ENCODE data around the gene RBM43. TPM values are rescaled to one million over a fixed set of nuclear protein-coding genes. Genes with fewer than 3 reads are reported as not detected.
A peak's percentile ranks its signal among the peaks of the same experiment; 100 is the strongest.

Gene RBM43
- total and polyA plus RNA-seq, 2 of the 4 experiments (the other 2 are of a cell fraction) = 1.6 to 3.6 TPM

DNA sequence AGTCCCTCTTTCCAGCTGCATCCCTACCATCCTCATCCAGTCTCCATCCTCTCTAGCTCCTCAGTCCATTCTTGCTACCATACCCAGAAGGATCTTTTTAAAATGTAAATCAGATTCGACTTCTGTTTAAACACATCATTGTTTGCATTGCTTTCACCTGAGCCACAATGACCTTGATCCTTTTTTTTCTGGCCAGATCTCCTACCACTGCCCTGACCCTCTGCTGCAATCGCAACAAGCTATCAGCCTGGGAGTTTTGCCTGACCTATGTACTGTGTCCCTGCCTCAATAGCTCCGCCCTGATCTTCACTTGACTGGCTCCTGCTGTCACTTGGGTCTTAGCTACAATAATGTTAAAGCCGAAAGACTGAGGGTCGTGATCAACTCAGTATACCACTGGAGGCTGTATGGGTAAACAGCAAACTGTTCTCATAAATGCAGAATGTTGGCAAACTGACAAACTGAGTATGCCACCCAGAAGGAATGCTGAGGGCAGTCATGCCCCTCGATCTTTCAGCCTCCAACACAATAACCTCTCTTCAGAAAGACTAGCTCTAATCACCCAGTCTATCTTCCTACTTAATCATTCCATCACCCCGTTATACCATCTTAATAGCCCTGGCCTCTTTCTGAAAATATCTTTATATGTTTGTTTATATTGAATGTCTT is 2.6 kb upstream of the RBM43 start:
- Histone ChIP-seq H3K9me1 (ENCODE audit: insufficient read depth, low read length) (no peaks in the 10 kb centered on the region), H3K56ac (ENCODE audit: extremely low read depth, insufficient read depth, low read length) (no peak overlapping the region), H3K14ac (replicated peaks; ENCODE audit: low read depth, low read length) (0 out of 2 replicates have a peak overlapping the region, but pooled peaks have one; percentile 4), H4K91ac (ENCODE audit: insufficient read depth, low read depth, low read length) (no peak overlapping the region), H3K4me1 (ENCODE audit: control insufficient read depth, insufficient read depth, low read length) (peaks cover 6% of the 10 kb centered on the region), H2AK5ac (ENCODE audit: low read depth, low read length) (no peak overlapping the region), H2AK9ac (replicated peaks; ENCODE audit: low read depth, low read length, poor library complexity) (no peak overlapping the region), H3K18ac (ENCODE audit: low read depth, low read length) (no peak overlapping the region), H3K23ac (ENCODE audit: low read depth, low read length) (0 out of 2 replicates have a peak overlapping the region, but pooled peaks have one; percentile 12), H2BK15ac (ENCODE audit: low read depth, low read length) (no peak overlapping the region), H3K36me3 (ENCODE audit: control insufficient read depth, insufficient read depth, low read length) (no peaks in the 10 kb centered on the region), H4K8ac (ENCODE audit: low read depth in 2 of 2, low read length in 2 of 2) (no peak overlapping the region), H3K4ac (ENCODE audit: low read depth, low read length) (no peak overlapping the region), H3K79me1 (ENCODE audit: low read depth in 1 of 2, low read length in 2 of 2) (peaks cover 0 to 10% of the 10 kb centered on the region in 2 experiments; a peak in 1 of 4 replicates), H2BK20ac (ENCODE audit: low read depth, low read length) (no peak overlapping the region), H3K9me3 (ENCODE audit: control insufficient read depth, insufficient read depth, low read length) (no peaks in the 10 kb centered on the region), H4K5ac (ENCODE audit: low read depth, low read length) (no peak overlapping the region), H2BK5ac (ENCODE audit: low read depth, low read length, poor library complexity, severe bottlenecking) (no peak overlapping the region), H4K20me1 (ENCODE audit: insufficient read depth, low read length) (no peaks in the 10 kb centered on the region), H3K27me3 (ENCODE audit: control insufficient read depth, insufficient read depth, low read length) (no peaks in the 10 kb centered on the region), H3K27ac (ENCODE audit: insufficient read depth, low read length) (no peak overlapping the region), H3K9ac (ENCODE audit: low read depth, low read length) (no peak overlapping the region), H2BK120ac (ENCODE audit: low read depth, low read length) (no peak overlapping the region), H3K4me3 (ENCODE audit: insufficient read depth, low read depth, low read length) (no peak overlapping the region), H2AFZ (replicated peaks; ENCODE audit: low read length, poor library complexity) (peak overlapping the region; percentile 27), H3K4me2 (ENCODE audit: low read depth, low read length) (no peak overlapping the region)
- intact Hi-C loops (cut with micrococcal nuclease) (no loop called here), dilution Hi-C loops (cut with HindIII; ENCODE audit: low sequenced_read_pairs, unreplicated experiment) (no loop called here), in situ Hi-C loops (cut with MboI; ENCODE audit: low sequenced_read_pairs) (loop anchor here (10.0 kb wide), 1 partner anchor 151 kb away; no protein-coding TSS in a partner anchor)
- no peak for TF ChIP-seq SMC3 (IDR thresholded peaks at IDR 0.05; ENCODE audit: low read depth, low read length)
- BruUV-seq (replicated peaks) = no TSS peak
- ChIA-PET POLR2A (ENCODE audit: unreplicated experiment) (no interaction called here), CTCF (no interaction called here)
- WGBS, 2 experiments (ENCODE audit: extremely low coverage in 2 of 2, insufficient read length in 1 of 2) = 68 to 100% methylated on average over 1 to 2 of the region's 7 CpGs
- ATAC-seq (ENCODE audit: low read depth) (no peak), DNase-seq (no peak)
